ENCODE data around the gene TNRC6C.
"Not testable (repeated sequence)": the region's sequence is repeated elsewhere in the genome, so short reads cannot be mapped to it uniquely, and the experiment has no call there.

TNRC6C gene

GRCh38 chr17:77930780-77931768 lies 27.4 kb upstream of the TNRC6C start:
- DNase-seq (ENCODE audit: low read depth) = no peak
- H3K4me3 ChIP-seq (ENCODE audit: control insufficient read depth, low read depth, low read length) = no peak overlapping the region
- no peak for TF ChIP-seq CTCF (conservative IDR thresholded peaks at IDR 0.05; ENCODE audit: control insufficient read depth, insufficient read depth, low read depth, low read length)

- TF ChIP-seq CTCF (conservative IDR thresholded peaks at IDR 0.05; ENCODE audit: control insufficient read depth, insufficient read depth, low read depth, low read length) = no peak
- H3K4me3 ChIP-seq (ENCODE audit: control insufficient read depth, low read depth, low read length) = no peak overlapping the region
- no peak for DNase-seq (ENCODE audit: low read depth)
Observed at GRCh38 chr17:77933777-77934398, 24.6 kb upstream of the TNRC6C start.

GRCh38 chr17:77935121-77935571 lies 23.4 kb upstream of the TNRC6C start:
- DNase-seq (ENCODE audit: low read depth) = no peak
- TF ChIP-seq CTCF (conservative IDR thresholded peaks at IDR 0.05; ENCODE audit: control insufficient read depth, insufficient read depth, low read depth, low read length) = no peak
- H3K4me3 ChIP-seq (ENCODE audit: control insufficient read depth, low read depth, low read length) = no peak overlapping the region

GRCh38 chr17:77935744-77936143 lies 22.8 kb upstream of the TNRC6C start:
- not testable (repeated sequence) for DNase-seq (ENCODE audit: low read depth); H3K4me3 ChIP-seq (ENCODE audit: control insufficient read depth, low read depth, low read length)

GRCh38 chr17:77936881-77937280 lies 21.6 kb upstream of the TNRC6C start:
- no peak overlapping the region for H3K4me3 ChIP-seq (ENCODE audit: control insufficient read depth, low read depth, low read length)
- TF ChIP-seq CTCF (conservative IDR thresholded peaks at IDR 0.05; ENCODE audit: control insufficient read depth, insufficient read depth, low read depth, low read length) = no peak

GRCh38 chr17:77941004-77941403 lies 17.5 kb upstream of the TNRC6C start:
- TF ChIP-seq CTCF (conservative IDR thresholded peaks at IDR 0.05; ENCODE audit: control insufficient read depth, insufficient read depth, low read depth, low read length) = no peak
- DNase-seq (ENCODE audit: low read depth) = no peak
- H3K4me3 ChIP-seq (ENCODE audit: control insufficient read depth, low read depth, low read length) = no peak overlapping the region

More at GRCh38 chr17:77936881-77937280, 21.6 kb upstream of the TNRC6C start:
- no peak for DNase-seq (ENCODE audit: low read depth)
